Measurements from ENCODE around the gene BTBD2. TPM values are rescaled to one million over a fixed set of nuclear protein-coding genes. Genes with fewer than 3 reads are reported as not detected.
A peak's percentile ranks its signal among the peaks of the same experiment; 100 is the strongest.

Gene BTBD2
- total and polyA plus RNA-seq, 2 experiments from 2014 or later = 23.8 to 130 TPM

- Mint-ChIP-seq H3K4me3 (peak overlapping the region; percentile 27; the same call in 1 of the 3 replicates), H3K27ac (0 out of 2 replicates have a peak overlapping the region, but pooled peaks have one; percentile 72)
Observed at GRCh38 chr19:2055931-2056836, 40.7 kb upstream of the BTBD2 start.

More at GRCh38 chr19:2055931-2056836, 40.7 kb upstream of the BTBD2 start:
- Histone ChIP-seq H3F3A (replicated peaks; ENCODE audit: low read depth) (peaks cover 10% of the 10 kb centered on the region; the same call in 1 of the 2 replicates), H3K9me2 (ENCODE audit: insufficient read depth) (no peaks in the 10 kb centered on the region), H3K4me1 (ENCODE audit: insufficient read depth) (peaks cover 10% of the 10 kb centered on the region), H2AFZ (no peak overlapping the region), H3K79me2 (replicated peaks; ENCODE audit: insufficient read depth) (no peaks in the 10 kb centered on the region), H3K27ac (ENCODE audit: low read depth) (no peak overlapping the region), H3K4me3 (no peak overlapping the region), H3K36me3 (ENCODE audit: insufficient read depth) (no peaks in the 10 kb centered on the region), H3K27me3 (ENCODE audit: insufficient read depth) (no peaks in the 10 kb centered on the region), H3K4me2 (peak overlapping the region; percentile 20; the same call in 1 of the 2 replicates), H4K20me1 (replicated peaks; ENCODE audit: insufficient read depth) (no peaks in the 10 kb centered on the region)
- Mint-ChIP-seq H3K36me3 (ENCODE audit: low read depth) (no peaks in the 10 kb centered on the region), H3K4me1 (peaks cover 18% of the 10 kb centered on the region), H3K9me3 (no peaks in the 10 kb centered on the region), H3K27me3 (ENCODE audit: insufficient read depth, low read depth, poor library complexity) (peaks cover 9% of the 10 kb centered on the region)
- ATAC-seq (no peak), DNase-seq (ENCODE audit: low spot score) (peak; percentile 50)
- TF ChIP-seq ZNF114 (CRISPR knock-in tag; IDR thresholded peaks at IDR 0.05) = no peak
- no peak for TF ChIP-seq NANOG (IDR thresholded peaks at IDR 0.05; ENCODE audit: borderline replicate concordance)
- no peak for TF ChIP-seq STAT1 (IDR thresholded peaks at IDR 0.05; ENCODE audit: unreplicated experiment)
- no peak for TF ChIP-seq ZNF462 (CRISPR knock-in tag; IDR thresholded peaks at IDR 0.05)
- TF ChIP-seq ZNF331 (CRISPR knock-in tag; IDR thresholded peaks at IDR 0.05; ENCODE audit: low read depth) = no peak
- no peak for TF ChIP-seq POLR2AphosphoS5 (IDR thresholded peaks at IDR 0.05; ENCODE audit: low read depth)
- no peak for TF ChIP-seq EZH2phosphoT487 (IDR thresholded peaks at IDR 0.05; ENCODE audit: unreplicated experiment)
- no peak for TF ChIP-seq ETS1 (IDR thresholded peaks at IDR 0.05)
- no peak for TF ChIP-seq CREB1 (CRISPR knock-in tag; IDR thresholded peaks at IDR 0.05; ENCODE audit: low read depth)
- no peak for TF ChIP-seq EZH2 (IDR thresholded peaks at IDR 0.05; ENCODE audit: low read depth, unreplicated experiment)
